Measurements from ENCODE around the gene RDH12.

DNA sequence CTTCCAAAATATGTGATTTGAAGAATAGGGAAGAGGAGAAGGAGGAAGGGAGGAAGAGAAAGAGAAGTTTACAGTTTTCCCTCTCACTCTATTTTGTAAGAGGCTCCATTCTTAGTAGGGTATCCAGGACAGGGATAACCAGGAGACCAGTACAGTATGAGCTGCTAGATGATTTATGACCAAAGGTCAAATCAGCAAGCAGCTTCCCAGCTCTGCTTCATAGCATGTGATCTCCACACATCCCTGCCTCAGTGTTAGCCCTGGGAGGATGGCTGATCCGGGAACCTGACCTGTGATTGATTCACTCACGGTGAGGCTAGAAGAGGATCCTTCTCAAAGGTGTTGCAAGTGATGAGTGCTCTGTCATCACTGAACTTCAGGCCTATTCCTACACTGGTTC lies 16.6 kb downstream of the RDH12 start:
- no peak for TF ChIP-seq CTCF (IDR thresholded peaks at IDR 0.05; ENCODE audit: insufficient read depth, low read depth, low read length)
- no peak for TF ChIP-seq EZH2 (IDR thresholded peaks at IDR 0.05; ENCODE audit: insufficient read depth, low read length)
